ENCODE results near the gene MLC1. TPM values are rescaled to one million over a fixed set of nuclear protein-coding genes. Genes with fewer than 3 reads are reported as not detected.

MLC1 gene
- total and polyA plus RNA-seq, 4 donors, result 0.65 to 2.6 (median 0.77) TPM

GRCh38 chr22:50074551-50075530 lies 10.4 kb downstream of the MLC1 start:
- 78 to 89% methylated on average over 32 of the region's 32 CpGs for WGBS, 2 donors
- ATAC-seq (ENCODE audit: insufficient read depth, low FRiP score) (no peak), DNase-seq (no peak)
- no peaks in the 10 kb centered on the region for H3K36me3 ChIP-seq (ENCODE audit: control insufficient read depth in 4 of 4, insufficient read depth in 4 of 4, low read length in 4 of 4)
- no peak overlapping the region for H3K4me3 ChIP-seq
- no peak for TF ChIP-seq CTCF (IDR thresholded peaks at IDR 0.05; ENCODE audit: control extremely low read depth, extremely low read depth)
- H3K9ac ChIP-seq (ENCODE audit: insufficient read depth in 1 of 2, low read length in 2 of 2), result no peak overlapping the region
- no peak overlapping the region for H3K27ac ChIP-seq (ENCODE audit: low read depth in 1 of 2, low read length in 1 of 2)
- no peaks in the 10 kb centered on the region for H3K9me3 ChIP-seq (ENCODE audit: control insufficient read depth in 4 of 4, insufficient read depth in 3 of 4, low read length in 3 of 4)
- H3K27me3 ChIP-seq (ENCODE audit: control insufficient read depth in 3 of 3, insufficient read depth in 3 of 3, low read length in 2 of 3), result no peaks in the 10 kb centered on the region
- H3K4me1 ChIP-seq (ENCODE audit: control insufficient read depth in 5 of 5, insufficient read depth in 5 of 5, low read length in 5 of 5), result peaks cover 0 to 17% (median 3%) of the 10 kb centered on the region in 5 donors

- no peaks in the 10 kb centered on the region for H3K27me3 ChIP-seq (ENCODE audit: control insufficient read depth in 3 of 3, insufficient read depth in 3 of 3, low read length in 2 of 3)
- TF ChIP-seq CTCF (IDR thresholded peaks at IDR 0.05; ENCODE audit: control extremely low read depth, extremely low read depth), result no peak
- WGBS, 2 donors, result 83 to 93% methylated on average over 17 of the region's 17 CpGs
- no peaks in the 10 kb centered on the region for H3K36me3 ChIP-seq (ENCODE audit: control insufficient read depth in 4 of 4, insufficient read depth in 4 of 4, low read length in 4 of 4)
- no peak for ATAC-seq (ENCODE audit: insufficient read depth, low FRiP score)
- H3K27ac ChIP-seq (ENCODE audit: low read depth in 1 of 2, low read length in 1 of 2), result no peak overlapping the region
- DNase-seq, result no peak
- H3K9me3 ChIP-seq (ENCODE audit: control insufficient read depth in 4 of 4, insufficient read depth in 3 of 4, low read length in 3 of 4), result no peaks in the 10 kb centered on the region
- peaks cover 0 to 9% (median 0%) of the 10 kb centered on the region in 5 donors for H3K4me1 ChIP-seq (ENCODE audit: control insufficient read depth in 5 of 5, insufficient read depth in 5 of 5, low read length in 5 of 5)
- no peak overlapping the region for H3K4me3 ChIP-seq
- H3K9ac ChIP-seq (ENCODE audit: insufficient read depth in 1 of 2, low read length in 2 of 2), result no peak overlapping the region
These were observed 11.2 kb downstream of the MLC1 start for GRCh38 chr22:50074056-50074455.

GRCh38 chr22:50072714-50073538 lies 12.3 kb downstream of the MLC1 start:
- Histone ChIP-seq H3K36me3 (ENCODE audit: control insufficient read depth in 4 of 4, insufficient read depth in 4 of 4, low read length in 4 of 4) (no peaks in the 10 kb centered on the region), H3K9me3 (ENCODE audit: control insufficient read depth in 4 of 4, insufficient read depth in 3 of 4, low read length in 3 of 4) (no peaks in the 10 kb centered on the region), H3K4me3 (no peak overlapping the region), H3K27me3 (ENCODE audit: control insufficient read depth in 3 of 3, insufficient read depth in 3 of 3, low read length in 2 of 3) (no peaks in the 10 kb centered on the region), H3K4me1 (ENCODE audit: control insufficient read depth in 5 of 5, insufficient read depth in 5 of 5, low read length in 5 of 5) (peaks cover 0 to 5% (median 0%) of the 10 kb centered on the region in 5 donors), H3K9ac (ENCODE audit: insufficient read depth in 1 of 2, low read length in 2 of 2) (no peak overlapping the region), H3K27ac (ENCODE audit: low read depth in 1 of 2, low read length in 1 of 2) (no peak overlapping the region)
- no peak for ATAC-seq (ENCODE audit: insufficient read depth, low FRiP score)
- DNase-seq, result no peak
- 91 to 96% methylated on average over 28 of the region's 28 CpGs for WGBS, 2 donors
- TF ChIP-seq CTCF (IDR thresholded peaks at IDR 0.05; ENCODE audit: control extremely low read depth, extremely low read depth), result no peak

Data from lung (tissue), 12 donors.